NCI-H69 (cell line): ENCODE measurements around the gene IGSF23.
"Not testable (repeated sequence)": the region's sequence is repeated elsewhere in the genome, so short reads cannot be mapped to it uniquely, and the experiment has no call there.

ENCODE experiments used
- DNase-seq: peaks from one replicate; lab custom pipeline; 2025; lab: John Stamatoyannopoulos, UW

The IGSF23 gene

GRCh38 chr19:44587963-44588770 lies 25.2 kb upstream of the IGSF23 start:
- peak; percentile 42 for DNase-seq

- DNase-seq, result no peak
These were observed 24.6 kb upstream of the IGSF23 start for GRCh38 chr19:44588771-44589112.

DNA sequence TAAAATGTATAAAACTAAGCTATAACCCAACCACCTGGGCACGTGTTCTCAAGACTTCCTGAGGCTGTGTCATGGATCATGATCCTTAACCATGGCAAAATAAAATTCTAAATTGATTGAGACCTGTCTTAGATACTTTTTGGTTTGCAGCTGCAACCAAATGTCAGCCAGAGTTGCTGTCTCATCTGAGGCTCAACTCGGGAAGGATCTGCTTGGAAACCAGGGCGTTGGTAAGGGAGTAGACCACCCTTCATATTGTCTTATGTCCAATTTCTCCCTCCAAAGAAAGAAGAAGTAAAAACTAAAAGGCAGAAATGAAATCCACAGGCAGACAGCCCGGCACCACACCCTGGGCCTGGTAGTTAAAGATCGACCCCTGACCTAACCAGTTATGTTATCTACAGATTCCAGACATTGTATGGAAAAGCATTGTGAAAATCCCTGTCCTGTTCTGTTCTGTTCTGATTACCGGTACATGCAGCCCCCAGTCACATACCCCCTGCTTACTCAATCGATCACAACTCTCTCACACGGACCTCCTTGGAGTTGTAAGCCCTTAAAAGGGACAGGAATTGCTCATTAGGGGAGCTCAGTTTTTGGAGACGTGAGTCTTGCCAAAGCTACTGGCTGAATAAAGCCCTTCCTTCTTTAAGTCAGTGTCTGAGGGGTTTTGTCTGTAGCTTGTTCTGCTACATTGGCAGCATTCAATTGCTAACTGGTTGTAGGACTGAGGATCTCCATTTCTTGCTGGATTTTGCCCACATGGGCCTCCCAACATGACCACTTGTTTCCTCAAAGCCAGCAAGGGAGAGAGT lies 22.9 kb upstream of the IGSF23 start:
- no peak for DNase-seq

GRCh38 chr19:44591340-44591993 lies 21.9 kb upstream of the IGSF23 start:
- DNase-seq, result not testable (repeated sequence)

GRCh38 chr19:44592451-44592890 lies 20.9 kb upstream of the IGSF23 start:
- no peak for DNase-seq

GRCh38 chr19:44593294-44593693 lies 20.1 kb upstream of the IGSF23 start:
- no peak for DNase-seq

GRCh38 chr19:44593866-44594266 lies 19.5 kb upstream of the IGSF23 start:
- not testable (repeated sequence) for DNase-seq

DNA sequence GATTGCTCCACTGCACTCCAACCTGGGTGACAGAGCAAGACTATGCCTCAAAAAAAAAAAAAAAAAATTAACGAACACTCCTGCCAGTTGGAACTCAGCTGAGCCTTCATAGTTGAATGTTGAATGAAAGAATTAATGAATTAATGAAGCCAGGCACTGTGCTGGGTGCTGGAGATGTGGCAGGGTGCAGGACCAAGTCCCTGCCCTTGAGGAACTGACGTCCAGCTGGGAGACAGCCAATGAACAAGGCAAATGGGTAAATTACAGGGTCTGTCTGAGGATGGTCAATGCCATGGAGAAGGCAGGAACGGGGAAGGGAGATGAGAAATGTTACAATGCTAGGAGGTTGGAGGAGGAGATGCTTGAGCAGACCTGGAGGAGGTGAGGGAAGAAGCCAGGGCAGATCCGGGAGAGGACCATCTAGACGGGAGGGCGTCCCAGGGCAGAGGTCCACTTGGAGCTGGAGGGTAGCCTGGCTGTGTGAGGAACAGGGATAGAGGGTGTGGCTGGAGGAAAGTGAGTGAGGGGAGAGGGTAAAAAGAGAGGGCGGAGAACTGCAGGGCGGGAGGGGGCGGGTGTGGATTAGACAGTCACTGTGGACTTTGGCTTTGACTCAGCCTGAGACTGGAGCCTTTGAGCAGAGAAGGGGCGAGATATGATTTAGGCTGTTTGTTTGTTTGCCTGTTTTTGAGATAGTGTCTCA lies 16.8 kb upstream of the IGSF23 start:
- peak; percentile 21 for DNase-seq

DNA sequence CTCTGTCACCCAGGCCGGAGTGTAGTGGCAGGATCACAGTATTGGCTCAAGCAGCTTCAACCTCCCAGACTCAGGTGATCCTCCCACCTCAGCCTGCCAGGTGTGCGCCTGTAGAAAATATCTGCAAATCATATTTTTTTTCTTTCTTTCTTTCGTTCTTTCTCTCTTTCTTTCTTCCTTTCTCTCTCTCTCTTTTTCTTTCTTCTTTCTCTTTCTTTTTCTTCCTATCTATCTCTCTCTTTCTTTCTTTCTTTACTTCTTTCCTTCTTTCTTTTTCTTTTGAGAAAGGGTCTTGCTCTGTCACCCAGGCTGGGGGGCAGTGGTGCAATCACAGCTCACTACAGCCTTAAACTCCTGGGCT lies 16.3 kb upstream of the IGSF23 start:
- no peak for DNase-seq

GRCh38 chr19:44598355-44598754 lies 15.0 kb upstream of the IGSF23 start:
- DNase-seq, result no peak

- DNase-seq, result peak; percentile 43
These were observed 14.5 kb upstream of the IGSF23 start for GRCh38 chr19:44598880-44599279.

GRCh38 chr19:44600466-44600865 lies 12.9 kb upstream of the IGSF23 start:
- no peak for DNase-seq

- peak; percentile 93 for DNase-seq
These were observed 11.3 kb upstream of the IGSF23 start for GRCh38 chr19:44602081-44602480.

- no peak for DNase-seq
These were observed 10.0 kb upstream of the IGSF23 start for GRCh38 chr19:44603201-44603945.

DNA sequence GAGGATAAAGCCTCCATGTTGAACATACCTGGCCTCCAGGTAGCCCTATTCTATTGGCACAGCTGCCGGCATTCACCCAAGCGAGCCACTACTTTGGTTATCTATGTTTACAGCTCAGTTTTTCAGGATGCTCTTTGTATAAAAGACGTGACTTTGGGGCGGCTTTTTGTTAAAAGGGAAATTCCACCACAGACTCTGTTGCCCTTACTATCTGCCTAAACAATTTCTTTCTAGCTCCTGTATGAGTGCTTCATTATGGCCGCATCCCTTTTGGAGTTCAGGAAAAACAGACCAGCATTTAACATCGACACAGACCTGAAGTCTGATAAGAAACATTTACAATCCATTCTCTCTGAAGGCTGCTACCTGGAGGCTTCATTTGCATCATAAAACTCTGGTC lies 9.1 kb upstream of the IGSF23 start:
- no peak for DNase-seq

- DNase-seq, result no peak
These were observed 7.8 kb upstream of the IGSF23 start for GRCh38 chr19:44605547-44605946.

DNA sequence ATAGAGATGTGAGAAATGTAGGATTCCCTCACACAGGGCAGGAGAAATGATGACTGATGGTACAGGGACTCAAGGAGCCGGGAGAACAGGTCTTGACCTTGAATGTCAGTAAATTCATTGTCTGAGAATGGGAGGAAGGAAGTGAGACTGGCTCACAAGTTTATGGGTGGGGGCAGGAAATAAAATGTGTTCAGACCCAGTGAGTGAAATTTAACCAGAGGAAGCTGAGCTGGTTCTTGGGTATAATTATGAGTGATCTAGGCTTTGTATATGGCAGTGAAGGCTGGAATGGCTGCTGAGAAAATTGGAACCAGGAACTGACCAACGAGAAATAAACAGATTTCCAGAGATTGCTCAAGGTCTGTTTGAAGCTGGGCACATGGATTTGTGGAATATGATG lies 6.3 kb upstream of the IGSF23 start:
- peak; percentile 47 for DNase-seq

GRCh38 chr19:44607917-44608316 lies 5.4 kb upstream of the IGSF23 start:
- DNase-seq, result no peak

DNA sequence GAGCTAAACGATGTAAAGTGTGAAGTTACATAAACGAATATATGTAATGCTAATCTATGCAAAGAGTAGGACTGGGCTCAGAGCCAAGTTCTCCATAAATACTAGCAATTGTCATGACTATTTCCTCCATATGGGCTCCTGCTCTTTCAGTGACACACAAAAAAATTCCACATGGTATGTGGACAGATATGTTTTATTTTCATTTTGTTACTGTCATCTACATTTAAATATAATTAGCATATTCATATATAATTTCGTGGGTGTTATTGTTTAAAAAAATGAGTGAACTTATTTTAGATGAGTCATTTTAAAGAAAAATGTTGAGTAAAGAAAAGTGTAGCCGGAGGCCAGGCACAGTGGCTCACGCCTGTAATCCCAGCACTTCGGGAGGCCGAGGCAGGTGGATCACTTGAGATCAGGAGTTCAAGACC lies 5.0 kb upstream of the IGSF23 start:
- peak; percentile 95 for DNase-seq

GRCh38 chr19:44609219-44609618 lies 4.1 kb upstream of the IGSF23 start:
- no peak for DNase-seq

DNA sequence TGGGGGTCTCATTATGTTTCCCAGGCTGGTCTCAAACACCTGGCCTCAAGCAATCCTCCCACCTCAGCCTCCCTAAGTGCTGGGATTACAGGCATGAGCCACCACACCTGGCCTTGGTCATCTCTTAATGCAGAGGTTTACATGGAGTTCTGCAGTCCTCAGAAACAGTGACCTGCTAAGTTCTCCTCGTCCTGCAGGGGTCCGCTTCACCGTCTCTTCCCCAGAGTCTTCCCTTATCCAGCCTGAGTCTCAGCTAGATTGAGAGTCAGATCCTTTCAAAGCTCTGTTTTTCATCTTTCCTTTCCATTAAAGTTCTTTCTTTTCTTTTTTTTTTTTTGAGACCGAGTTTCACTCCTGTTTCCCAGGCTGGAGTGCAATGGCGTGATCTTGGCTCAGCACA lies 2.9 kb upstream of the IGSF23 start:
- DNase-seq, result not testable (repeated sequence)
